Gastroesophageal sphincter (tissue), 3 donors: ENCODE data around the gene DUSP3.

ENCODE experiments used
- POLR2A ChIP-seq, 2 donors: fragments of 450-650 bp; IDR thresholded peaks; one replicate each; pipeline ENCODE4 v1.6.1; 2017; ENCODE audit warnings: antibody characterized with exemption in 2 of 2, mild to moderate bottlenecking in 2 of 2, moderate library complexity in 1 of 2
- TF ChIP-seq, protein P1 (sequence below), 4 experiments: fragments of 200-600 bp in 2 of 4; fragments of 450-650 bp in 2 of 4; sonication (generic) in 1 of 4; IDR thresholded peaks; one replicate each; pipeline ENCODE4 v1.5.1; 2017 to 2019; ENCODE audit warnings: antibody characterized with exemption in 4 of 4, mild to moderate bottlenecking in 2 of 4, moderate library complexity in 2 of 4

DNA sequence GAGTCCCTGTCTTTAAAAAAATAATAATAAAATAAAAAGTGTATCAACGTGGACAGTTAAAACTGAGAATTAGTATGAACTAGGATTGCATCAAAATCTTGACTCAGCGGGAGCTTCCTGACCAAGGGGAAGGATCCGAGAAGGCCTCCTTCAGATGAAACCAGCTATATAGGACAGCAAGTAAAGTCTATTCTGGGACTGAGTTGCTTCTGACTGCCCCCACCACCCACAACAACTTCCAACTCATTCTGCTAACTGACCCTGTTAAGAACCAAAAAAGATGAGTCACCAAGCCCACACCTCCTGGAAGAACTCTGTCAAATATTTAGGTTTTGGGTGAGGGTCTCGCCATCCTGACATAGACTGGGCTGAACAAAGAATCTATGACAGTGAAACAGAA is 29.3 kb upstream of the DUSP3 start:
- TF ChIP-seq POLR2A (IDR thresholded peaks at IDR 0.05) = no peak
- TF ChIP-seq, protein P1, sequence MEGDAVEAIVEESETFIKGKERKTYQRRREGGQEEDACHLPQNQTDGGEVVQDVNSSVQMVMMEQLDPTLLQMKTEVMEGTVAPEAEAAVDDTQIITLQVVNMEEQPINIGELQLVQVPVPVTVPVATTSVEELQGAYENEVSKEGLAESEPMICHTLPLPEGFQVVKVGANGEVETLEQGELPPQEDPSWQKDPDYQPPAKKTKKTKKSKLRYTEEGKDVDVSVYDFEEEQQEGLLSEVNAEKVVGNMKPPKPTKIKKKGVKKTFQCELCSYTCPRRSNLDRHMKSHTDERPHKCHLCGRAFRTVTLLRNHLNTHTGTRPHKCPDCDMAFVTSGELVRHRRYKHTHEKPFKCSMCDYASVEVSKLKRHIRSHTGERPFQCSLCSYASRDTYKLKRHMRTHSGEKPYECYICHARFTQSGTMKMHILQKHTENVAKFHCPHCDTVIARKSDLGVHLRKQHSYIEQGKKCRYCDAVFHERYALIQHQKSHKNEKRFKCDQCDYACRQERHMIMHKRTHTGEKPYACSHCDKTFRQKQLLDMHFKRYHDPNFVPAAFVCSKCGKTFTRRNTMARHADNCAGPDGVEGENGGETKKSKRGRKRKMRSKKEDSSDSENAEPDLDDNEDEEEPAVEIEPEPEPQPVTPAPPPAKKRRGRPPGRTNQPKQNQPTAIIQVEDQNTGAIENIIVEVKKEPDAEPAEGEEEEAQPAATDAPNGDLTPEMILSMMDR (IDR thresholded peaks at IDR 0.05) = no peak
